ENCODE data around the gene DNTT.

DNTT gene

DNA sequence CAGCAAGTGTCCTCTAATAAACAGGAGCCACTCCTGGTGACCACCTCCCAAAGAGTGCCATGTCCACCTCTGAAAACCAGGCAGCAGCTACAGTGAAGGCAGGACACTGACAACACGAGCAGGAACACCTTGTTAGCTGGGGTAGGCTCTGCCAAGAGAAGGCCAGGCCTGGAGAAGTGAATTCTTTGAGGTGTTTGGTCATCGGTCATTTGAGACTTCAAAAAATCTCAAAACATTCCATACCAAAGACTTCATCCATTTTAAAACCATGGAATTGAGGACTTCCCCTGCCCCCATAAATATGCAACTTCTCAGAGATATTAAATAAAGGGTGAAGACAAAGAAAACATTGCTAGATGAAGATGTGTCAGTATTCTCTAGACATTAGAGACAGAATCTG, 82.9 kb downstream of the DNTT start:
- no peak for DNase-seq

DNA sequence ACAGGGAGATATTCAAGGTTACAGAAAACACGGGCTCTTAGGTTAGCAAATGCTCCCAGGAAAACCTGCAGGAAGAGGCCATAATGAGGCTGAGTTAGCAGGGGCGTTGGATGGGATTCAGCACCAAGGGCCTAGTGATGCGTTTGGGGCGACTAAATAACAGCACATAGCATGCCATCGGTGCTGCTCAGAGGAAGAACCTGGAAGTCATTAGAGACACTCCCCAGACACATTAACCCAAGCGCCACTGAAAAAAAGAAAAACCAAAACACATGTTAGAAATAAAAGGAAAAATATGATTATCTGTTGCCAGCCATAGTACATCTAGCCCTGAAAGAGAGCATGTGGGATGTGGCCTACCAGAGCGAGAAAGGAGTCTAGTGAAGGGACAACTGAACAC, 83.4 kb downstream of the DNTT start:
- DNase-seq = no peak

Data from stimulated activated CD4-positive, alpha-beta T cell treated with anti-CD3 and anti-CD28 coated beads, Interleukin-12 subunit alpha, Interleukin-12 subunit beta, amount 100 ng/mL, for 4 hours (primary cell).